Ovary (tissue), 9 donors: ENCODE results near the gene NOL4. TPM values are rescaled to one million over a fixed set of nuclear protein-coding genes. Genes with fewer than 3 reads are reported as not detected.

Source experiments
- DNase-seq, 5 donors: peaks; one replicate each; pipeline ENCODE4 v3.0.0-alpha.2; 2019 to 2020
- H3K27ac ChIP-seq, 2 donors: fragments of 200-600 bp; one replicate each; pipeline versions ENCODE4 v1.5.1 to v1.8.0; 2019 to 2022
- H3K27me3 ChIP-seq: fragments of 200-600 bp; one replicate; pipeline ENCODE4 v1.8.0; 2022
- H3K36me3 ChIP-seq: fragments of 200-600 bp; sonication (generic); one replicate; pipeline ENCODE4 v1.5.1; 2019
- H3K4me1 ChIP-seq: one replicate; pipeline ENCODE4 v1.8.1; 2013; ENCODE audit warnings: mild to moderate bottlenecking, moderate library complexity; ENCODE audit not compliant: insufficient read depth
- H3K4me3 ChIP-seq: fragments of 200-600 bp; sonication (generic); one replicate; pipeline ENCODE4 v1.5.1; 2017
- H3K9me3 ChIP-seq, 2 donors: fragments of 200-600 bp in 1 of 2; sonication (generic) in 1 of 2; one replicate each; pipeline versions ENCODE4 v1.5.1 to v1.8.1; 2013 to 2019; ENCODE audit warnings: mild to moderate bottlenecking in 1 of 2, moderate library complexity in 1 of 2
- EP300 ChIP-seq: sonication (generic); formaldehyde crosslinking; IDR thresholded peaks from one replicate; pipeline ENCODE4 v1.6.1; 2017; ENCODE audit warnings: antibody characterized with exemption
- POLR2A ChIP-seq: fragments of 450-650 bp; IDR thresholded peaks from one replicate; pipeline ENCODE4 v1.6.1; 2017; ENCODE audit warnings: antibody characterized with exemption, mild to moderate bottlenecking, moderate library complexity
- WGBS, 3 donors: extraction: QIAGEN DNeasy Blood & Tissue Kit in 1 of 3; methylation state at CpG; one replicate each; pipeline versions ENCODE4 v1.1.5 to v1.1.7; 2013 to 2017; 5-methylcytosine and 5-hydroxymethylcytosine counted together
- intact Hi-C, 4 donors: fragments of 100-400 bp; cut with DNase I; formaldehyde crosslinking; loops; one replicate each; pipeline versions ENCODE4 v1.11.0 to v1.15.1; 2022 to 2023
- polyA plus RNA-seq, 2 donors: library from polyadenylated mRNA; stranded (reverse); fragments of 200-250 nt in 1 of 2; fragments of 350-450 nt in 1 of 2; fragmentation: Illumina TruSeq in 1 of 2; extraction: RNeasy Lipid Tissue Mini Kit (QIAGEN cat#74804) in 1 of 2; gene quantifications; one replicate each; pipeline ENCODE4 v1.2.3, GENCODE V29; 2013 to 2014
- total RNA-seq, 7 donors: library from RNA; depleted of rRNA in 2 of 7; stranded (reverse); fragments of >200 nt in 2 of 7; fragmentation: NEBNext Ultra II Directional in 3 of 7; extraction: Animal tissue kit (Norgen Biotek cat#: 25700) in 3 of 7; gene quantifications; one replicate each; pipeline versions ENCODE4 v1.1.0 to v1.2.4, GENCODE V29; 2016 to 2023
- TF ChIP-seq, protein P1 (sequence below), 3 donors: fragments of 450-650 bp in 2 of 3; fragments of 200-600 bp in 1 of 3; IDR thresholded peaks; one replicate each; pipeline versions ENCODE4 v1.5.1 to v1.8.0; 2016 to 2022; ENCODE audit warnings: antibody characterized with exemption in 3 of 3, mild to moderate bottlenecking in 1 of 3
- donor health status: DM: no; HTN: no; CAD: no; lungs with moderate emphysema.
- donor health status: DM: no; HTN: no; CAD: no.
- donor health status: Bipolar disorder and iron deficiency.
- donor health status: DM: yes; HTN: yes; CAD: no.
- donor health status: DM: no; HTN: no; CAD: no.
- donor health status: DM: yes; HTN: yes; CAD: no.

The NOL4 gene
- total and polyA plus RNA-seq, 9 donors, result 0.08 to 0.34 TPM; not detected in 7

- no peak overlapping the region for H3K27ac ChIP-seq
- no peaks in the 10 kb centered on the region for H3K36me3 ChIP-seq
- intact Hi-C loops, result no loop called here
- no peaks in the 10 kb centered on the region for H3K27me3 ChIP-seq
- 75 to 86% (median 77%) methylated on average over 2 of the region's 2 CpGs for WGBS, 3 donors
- TF ChIP-seq, protein P1, sequence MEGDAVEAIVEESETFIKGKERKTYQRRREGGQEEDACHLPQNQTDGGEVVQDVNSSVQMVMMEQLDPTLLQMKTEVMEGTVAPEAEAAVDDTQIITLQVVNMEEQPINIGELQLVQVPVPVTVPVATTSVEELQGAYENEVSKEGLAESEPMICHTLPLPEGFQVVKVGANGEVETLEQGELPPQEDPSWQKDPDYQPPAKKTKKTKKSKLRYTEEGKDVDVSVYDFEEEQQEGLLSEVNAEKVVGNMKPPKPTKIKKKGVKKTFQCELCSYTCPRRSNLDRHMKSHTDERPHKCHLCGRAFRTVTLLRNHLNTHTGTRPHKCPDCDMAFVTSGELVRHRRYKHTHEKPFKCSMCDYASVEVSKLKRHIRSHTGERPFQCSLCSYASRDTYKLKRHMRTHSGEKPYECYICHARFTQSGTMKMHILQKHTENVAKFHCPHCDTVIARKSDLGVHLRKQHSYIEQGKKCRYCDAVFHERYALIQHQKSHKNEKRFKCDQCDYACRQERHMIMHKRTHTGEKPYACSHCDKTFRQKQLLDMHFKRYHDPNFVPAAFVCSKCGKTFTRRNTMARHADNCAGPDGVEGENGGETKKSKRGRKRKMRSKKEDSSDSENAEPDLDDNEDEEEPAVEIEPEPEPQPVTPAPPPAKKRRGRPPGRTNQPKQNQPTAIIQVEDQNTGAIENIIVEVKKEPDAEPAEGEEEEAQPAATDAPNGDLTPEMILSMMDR (IDR thresholded peaks at IDR 0.05), result no peak
- TF ChIP-seq POLR2A (no peak), EP300 (no peak)
- H3K4me1 ChIP-seq, result no peaks in the 10 kb centered on the region
- H3K4me3 ChIP-seq, result no peak overlapping the region
- H3K9me3 ChIP-seq, result no peaks in the 10 kb centered on the region
- no peak for DNase-seq
Measured at GRCh38 chr18:34203866-34204265, 20.8 kb downstream of the NOL4 start.

- intact Hi-C loops, result no loop called here
- Histone ChIP-seq H3K4me1 (no peaks in the 10 kb centered on the region), H3K9me3 (no peaks in the 10 kb centered on the region)
Measured at GRCh38 chr18:34196256-34196655, 28.5 kb downstream of the NOL4 start.

GRCh38 chr18:34194239-34194638 lies 30.5 kb downstream of the NOL4 start:
- intact Hi-C loops, result no loop called here
- DNase-seq, result no peak
- H3K4me3 ChIP-seq, result no peak overlapping the region
- no peak overlapping the region for H3K27ac ChIP-seq
- H3K4me1 ChIP-seq, result no peaks in the 10 kb centered on the region
- no peak for TF ChIP-seq EP300
- TF ChIP-seq, protein P1 (IDR thresholded peaks at IDR 0.05), result no peak
- no peaks in the 10 kb centered on the region for H3K36me3 ChIP-seq
- H3K9me3 ChIP-seq, result no peaks in the 10 kb centered on the region
- 76 to 81% (median 80%) methylated on average over 3 of the region's 3 CpGs for WGBS, 3 donors
- H3K27me3 ChIP-seq, result no peaks in the 10 kb centered on the region

More at GRCh38 chr18:34196256-34196655, 28.5 kb downstream of the NOL4 start:
- Histone ChIP-seq H3K36me3 (no peaks in the 10 kb centered on the region), H3K27ac (no peak overlapping the region), H3K4me3 (no peak overlapping the region), H3K27me3 (no peaks in the 10 kb centered on the region)
- TF ChIP-seq POLR2A, result no peak
- TF ChIP-seq, protein P1 (IDR thresholded peaks at IDR 0.05), result no peak
- no peak for TF ChIP-seq EP300
- DNase-seq, result no peak

GRCh38 chr18:34189656-34190435 lies 34.9 kb downstream of the NOL4 start:
- no peaks in the 10 kb centered on the region for H3K9me3 ChIP-seq
- H3K27ac ChIP-seq, result no peak overlapping the region
- WGBS, 3 donors, result 68 to 78% (median 73%) methylated on average over 3 of the region's 3 CpGs
- intact Hi-C loops, result no loop called here
- TF ChIP-seq EP300, result no peak
- TF ChIP-seq, protein P1 (IDR thresholded peaks at IDR 0.05), result no peak
- no peak for TF ChIP-seq POLR2A
- DNase-seq, result no peak
- no peaks in the 10 kb centered on the region for H3K36me3 ChIP-seq
- no peaks in the 10 kb centered on the region for H3K4me1 ChIP-seq
- H3K4me3 ChIP-seq, result no peak overlapping the region
- H3K27me3 ChIP-seq, result no peaks in the 10 kb centered on the region
